H4 (cell line): ENCODE measurements around the gene IL24. TPM values are rescaled to one million over a fixed set of nuclear protein-coding genes. Genes with fewer than 3 reads are reported as not detected.
"Not testable (repeated sequence)": the region's sequence is repeated elsewhere in the genome, so short reads cannot be mapped to it uniquely, and the experiment has no call there.

ENCODE experiments used
- DNase-seq: peaks from one replicate; pipeline ENCODE4 v3.0.0-alpha.2; 2015; ENCODE audit warnings: low spot score
- total RNA-seq: library from RNA; depleted of rRNA; stranded (reverse); fragments of >200 nt; shearing (Covaris generic); gene quantifications from 2 replicates; pipeline ENCODE4 v1.2.3, GENCODE V29; 2014; rRNA removed

IL24 gene, protein sequence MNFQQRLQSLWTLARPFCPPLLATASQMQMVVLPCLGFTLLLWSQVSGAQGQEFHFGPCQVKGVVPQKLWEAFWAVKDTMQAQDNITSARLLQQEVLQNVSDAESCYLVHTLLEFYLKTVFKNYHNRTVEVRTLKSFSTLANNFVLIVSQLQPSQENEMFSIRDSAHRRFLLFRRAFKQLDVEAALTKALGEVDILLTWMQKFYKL
- total RNA-seq = 1.1 TPM in 1 of 2 replicates, not detected in the other

DNA sequence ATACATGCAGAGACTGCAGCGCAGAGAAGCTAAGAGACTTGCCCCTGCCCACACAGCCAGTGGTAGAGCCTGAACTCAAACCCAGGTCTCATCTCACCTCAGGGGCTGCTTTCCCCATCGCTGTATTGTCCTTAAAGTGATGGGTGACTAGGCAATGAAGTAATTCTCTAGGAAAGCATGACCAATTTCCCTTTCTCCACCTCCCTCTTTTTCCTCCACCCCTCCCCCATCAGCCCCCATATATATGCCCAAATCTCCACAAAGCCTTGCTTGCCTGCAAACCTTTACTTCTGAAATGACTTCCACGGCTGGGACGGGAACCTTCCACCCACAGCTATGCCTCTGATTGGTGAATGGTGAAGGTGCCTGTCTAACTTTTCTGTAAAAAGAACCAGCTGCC, at the start of gene IL24:
TSS of gene IL24 (plus strand) at position 269 of the 400 bp plus-strand sequence. CDS start 390 bp downstream, outside the sequence.
- DNase-seq = no peak

DNA sequence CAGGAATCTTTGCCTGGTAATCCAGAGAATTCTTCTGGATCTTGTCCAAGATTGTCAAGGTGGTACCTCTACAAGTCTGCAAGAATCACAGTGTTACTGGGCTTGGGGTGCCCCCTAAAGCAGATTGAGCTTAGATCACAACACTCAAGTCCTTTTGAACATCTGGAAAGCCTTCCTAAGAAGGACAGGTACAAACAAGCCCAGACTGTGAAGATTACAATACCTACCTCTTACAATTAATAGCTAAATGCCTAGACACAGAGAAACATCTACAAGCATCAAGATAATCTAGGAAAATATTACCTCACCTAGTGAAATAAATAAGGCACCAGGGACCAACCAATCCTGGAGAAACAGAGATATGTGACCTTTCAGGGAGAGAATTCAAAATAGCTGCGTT, 49.3 kb upstream of the IL24 start:
- DNase-seq = no peak

DNA sequence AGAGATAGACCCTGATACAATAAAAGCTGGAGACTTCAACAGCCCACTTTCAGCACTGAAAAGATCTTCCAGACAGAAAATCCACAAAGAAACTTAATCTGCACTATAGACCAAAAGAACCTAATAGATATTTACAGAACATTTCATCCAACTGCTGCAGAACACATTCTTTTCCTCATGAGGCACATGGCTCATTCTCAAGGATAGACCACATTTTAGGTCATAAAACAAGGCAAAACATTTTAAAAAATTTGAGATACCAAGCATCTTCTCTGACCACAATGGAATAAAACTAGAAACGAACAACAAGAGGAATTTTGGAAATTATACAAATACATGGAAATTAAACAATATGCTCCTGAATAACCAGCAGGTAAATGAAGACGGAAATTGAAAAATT, 46.8 kb upstream of the IL24 start:
- no peak for DNase-seq

- DNase-seq = no peak
These were observed 45.8 kb upstream of the IL24 start for GRCh38 chr1:206851341-206852010.

DNA sequence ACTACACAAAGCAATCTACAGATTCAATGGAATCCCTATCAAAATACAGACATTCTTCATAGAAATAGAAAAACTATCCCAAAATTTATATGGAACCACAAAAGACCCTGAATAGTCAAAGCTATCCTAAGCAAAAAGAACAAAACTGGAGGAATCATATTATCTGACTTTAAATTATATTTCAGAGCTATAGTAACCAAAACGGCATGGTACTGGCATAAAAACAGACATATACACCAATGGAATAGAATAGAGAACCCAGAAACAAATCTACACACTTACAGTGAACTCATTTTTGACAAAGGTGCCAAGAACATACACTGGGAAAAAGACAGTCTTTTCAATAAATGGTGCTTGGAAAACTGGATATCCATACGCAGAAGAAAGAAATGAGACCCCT, 44.6 kb upstream of the IL24 start:
- DNase-seq = not testable (repeated sequence)

- DNase-seq = not testable (repeated sequence)
These were observed 43.5 kb upstream of the IL24 start for GRCh38 chr1:206853696-206854095.

DNA sequence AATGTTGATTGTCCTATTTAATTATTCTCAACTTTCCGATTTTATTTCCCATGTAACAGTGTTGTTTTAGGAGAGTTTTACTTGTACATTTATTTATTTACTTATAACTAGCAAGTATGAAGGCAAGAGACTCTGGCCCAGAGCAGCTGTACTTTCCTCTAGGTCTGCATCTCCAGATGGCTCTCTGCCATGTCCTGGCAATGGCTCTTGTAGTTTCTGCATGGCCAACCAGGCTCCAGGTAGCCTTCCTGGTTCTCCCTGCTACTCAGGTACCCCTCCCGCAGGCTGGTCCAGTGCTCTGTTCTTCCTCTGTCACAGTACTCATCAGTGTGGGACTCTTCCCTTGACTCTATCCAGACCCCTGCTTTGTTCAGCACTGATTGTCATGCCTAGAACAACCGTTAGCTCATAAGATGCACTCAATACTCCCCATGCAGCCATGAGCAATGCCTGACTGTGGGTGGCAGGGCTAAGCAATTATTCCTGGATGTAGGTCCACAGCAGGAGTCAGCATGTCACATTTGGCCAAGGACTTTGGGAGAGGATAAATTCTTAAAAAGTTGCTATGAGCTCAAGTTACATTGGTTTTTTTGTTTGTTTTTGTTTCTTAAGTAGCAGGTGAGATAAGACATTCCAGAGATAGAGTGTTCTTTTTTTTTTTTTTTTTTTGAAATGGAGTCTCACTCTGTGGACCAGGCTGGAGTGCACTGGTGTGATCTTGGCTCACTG, 42.7 kb upstream of the IL24 start:
- peak; percentile 26 for DNase-seq

GRCh38 chr1:206855859-206856258, 41.4 kb upstream of the IL24 start:
- no peak for DNase-seq

GRCh38 chr1:206856674-206857464, 40.4 kb upstream of the IL24 start:
- DNase-seq = no peak

DNA sequence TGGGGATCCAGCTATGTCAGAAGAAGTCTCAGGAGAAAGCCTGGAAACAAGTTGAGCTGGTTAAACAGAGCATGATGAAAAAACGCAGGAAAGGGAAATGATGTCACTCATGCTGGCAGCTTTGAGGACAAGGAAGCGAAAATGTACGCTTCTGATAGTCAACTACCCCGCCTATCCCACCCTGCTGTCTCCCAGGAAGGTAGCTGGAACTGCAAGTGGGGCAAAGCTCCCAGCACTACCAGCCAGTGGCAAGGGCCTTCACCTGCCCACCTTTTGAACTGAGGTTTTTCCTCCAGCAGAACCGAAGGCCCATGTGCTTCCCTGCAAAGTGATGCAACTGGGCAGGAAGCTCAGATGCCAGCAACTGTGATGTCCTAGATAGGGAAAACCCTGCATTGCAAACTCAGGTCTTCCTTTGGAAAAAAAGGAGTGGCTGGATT, 38.1 kb upstream of the IL24 start:
- no peak for DNase-seq

- DNase-seq = no peak
These were observed 37.1 kb upstream of the IL24 start for GRCh38 chr1:206860165-206860564.

DNA sequence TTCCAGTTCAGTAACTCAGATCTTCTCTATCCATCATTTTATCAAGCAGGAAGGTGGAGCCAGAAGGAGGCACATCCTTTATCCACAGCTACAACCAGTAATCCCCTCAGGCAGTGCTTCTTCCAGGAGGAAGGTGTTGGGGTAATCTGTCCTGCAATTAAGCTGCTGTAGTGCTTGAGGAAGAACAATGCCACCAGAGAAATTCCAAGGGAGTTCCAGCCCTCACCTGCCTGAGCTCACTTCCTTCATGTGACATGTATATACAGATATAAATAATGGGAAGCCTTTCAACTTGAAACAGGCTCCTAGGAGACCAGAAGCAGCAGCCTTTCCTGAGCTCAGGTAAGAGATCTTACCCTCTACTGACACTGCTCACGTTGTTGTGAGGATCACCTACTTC, 34.0 kb upstream of the IL24 start:
- DNase-seq = no peak

DNA sequence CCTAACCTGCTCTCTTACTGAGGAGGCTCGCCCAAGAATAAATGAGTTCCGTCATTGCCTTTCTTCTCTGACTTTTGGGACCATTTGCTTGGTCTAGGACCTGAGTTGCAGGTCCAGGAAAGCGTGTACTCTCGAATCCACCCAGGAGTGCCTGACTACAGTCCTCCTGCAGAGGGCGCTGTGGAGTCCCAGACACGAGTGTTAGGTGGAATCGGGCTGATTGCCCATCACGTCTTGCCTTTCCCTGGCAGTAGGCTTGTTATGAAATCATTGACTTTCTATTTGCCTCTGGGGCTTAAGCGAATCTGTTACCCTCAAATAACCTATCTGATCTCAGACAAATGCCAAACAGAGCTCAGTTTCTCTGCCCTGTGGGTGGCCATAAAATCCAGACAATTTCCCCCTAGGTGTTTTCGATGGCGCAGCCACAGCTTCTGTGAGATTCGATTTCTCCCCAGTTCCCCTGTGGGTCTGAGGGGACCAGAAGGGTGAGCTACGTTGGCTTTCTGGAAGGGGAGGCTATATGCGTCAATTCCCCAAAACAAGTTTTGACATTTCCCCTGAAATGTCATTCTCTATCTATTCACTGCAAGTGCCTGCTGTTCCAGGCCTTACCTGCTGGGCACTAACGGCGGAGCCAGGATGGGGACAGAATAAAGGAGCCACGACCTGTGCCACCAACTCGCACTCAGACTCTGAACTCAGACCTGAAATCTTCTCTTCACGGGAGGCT, 32.1 kb upstream of the IL24 start, which contains the start of gene IL20:
TSS of gene IL20 (plus strand) at position 685 of the 733 bp plus-strand sequence. CDS start 230 bp downstream, outside the sequence.
- DNase-seq = peak; percentile 74

DNA sequence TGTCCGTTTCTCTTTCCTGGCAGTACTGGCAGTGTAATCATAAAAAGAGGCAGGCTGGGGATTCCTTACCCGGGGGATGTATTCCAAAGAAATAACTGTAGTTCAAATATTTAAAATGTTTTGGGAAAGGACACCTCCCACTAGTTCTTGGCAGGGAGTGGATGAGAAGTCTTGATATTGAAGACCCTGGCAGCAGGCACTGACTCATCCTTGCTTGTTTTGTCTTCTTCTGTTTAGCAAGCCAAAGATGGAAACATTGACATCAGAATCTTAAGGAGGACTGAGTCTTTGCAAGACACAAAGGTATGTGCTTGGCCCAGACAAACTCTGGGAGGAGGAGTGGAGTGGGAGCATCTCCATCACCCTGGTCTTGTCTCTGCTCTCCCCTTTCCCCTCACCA, 31.2 kb upstream of the IL24 start:
- DNase-seq = no peak

DNA sequence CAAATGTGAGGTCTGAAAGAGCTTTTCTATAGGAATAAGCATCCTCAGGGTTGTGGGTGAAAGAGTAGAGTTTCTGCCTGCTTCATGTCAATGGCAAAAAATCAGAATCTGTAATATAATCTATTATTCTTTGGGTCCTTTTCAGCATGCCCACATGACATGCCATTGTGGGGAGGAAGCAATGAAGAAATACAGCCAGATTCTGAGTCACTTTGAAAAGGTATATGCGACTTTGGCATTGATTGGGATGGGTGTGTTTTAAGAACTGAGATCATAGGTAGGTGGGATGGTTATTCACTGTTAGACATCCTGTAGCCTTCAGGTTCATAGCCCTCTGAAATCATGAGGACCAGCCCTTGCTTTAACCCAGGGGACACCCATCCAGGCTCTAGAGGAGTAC, 30.0 kb upstream of the IL24 start:
- no peak for DNase-seq

DNA sequence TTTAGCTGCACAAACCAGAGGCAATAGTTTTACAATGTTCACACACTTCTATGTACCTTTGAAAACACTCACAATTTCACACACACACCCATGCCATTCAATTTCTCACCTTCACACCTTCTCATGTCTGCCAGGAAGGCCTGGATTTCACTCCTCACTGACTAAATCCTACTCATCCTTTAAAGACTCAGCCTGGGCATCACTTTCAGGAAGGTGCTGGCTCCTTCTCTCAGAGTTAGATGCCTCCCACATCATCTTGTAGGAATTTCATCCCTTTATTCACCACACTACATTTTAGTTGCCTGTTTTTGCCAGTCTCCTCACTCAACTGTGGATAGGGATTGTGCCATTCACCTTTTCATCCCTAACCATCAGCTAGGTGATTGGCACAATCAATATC, 29.5 kb upstream of the IL24 start:
- no peak for DNase-seq

DNA sequence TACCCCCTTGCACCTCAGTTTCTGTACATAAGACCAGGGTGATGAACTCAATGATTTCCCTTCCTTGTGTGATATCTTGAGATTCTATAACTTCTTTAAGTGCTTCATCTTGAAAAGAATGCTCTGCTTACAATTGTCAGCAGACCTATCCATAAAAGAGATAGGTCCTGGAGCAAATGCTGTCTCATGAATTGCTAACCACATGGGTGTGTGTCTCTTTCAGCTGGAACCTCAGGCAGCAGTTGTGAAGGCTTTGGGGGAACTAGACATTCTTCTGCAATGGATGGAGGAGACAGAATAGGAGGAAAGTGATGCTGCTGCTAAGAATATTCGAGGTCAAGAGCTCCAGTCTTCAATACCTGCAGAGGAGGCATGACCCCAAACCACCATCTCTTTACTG, 29.0 kb upstream of the IL24 start:
- no peak for DNase-seq

GRCh38 chr1:206872139-206872538, 25.1 kb upstream of the IL24 start:
- DNase-seq = no peak

- DNase-seq = no peak
These were observed 23.5 kb upstream of the IL24 start for GRCh38 chr1:206873603-206874188.

GRCh38 chr1:206875752-206876377, 21.4 kb upstream of the IL24 start:
- DNase-seq = no peak
